Colonic mucosa (tissue), 4 donors: ENCODE data around the gene SH3PXD2A. TPM values are rescaled to one million over a fixed set of nuclear protein-coding genes. Genes with fewer than 3 reads are reported as not detected.

Experiments used
- DNase-seq: peaks from one replicate; pipeline ENCODE4 v3.0.0-alpha.2; 2020
- H3K27ac ChIP-seq: fragments of 200-600 bp; one replicate; pipeline ENCODE4 v1.8.0; 2021
- H3K27me3 ChIP-seq: fragments of 200-600 bp; one replicate; pipeline ENCODE4 v1.8.0; 2021
- H3K36me3 ChIP-seq: fragments of 200-600 bp; one replicate; pipeline ENCODE4 v1.8.0; 2021
- H3K4me1 ChIP-seq: fragments of 200-600 bp; one replicate; pipeline ENCODE4 v1.8.0; 2021; ENCODE audit warnings: mild to moderate bottlenecking
- H3K4me3 ChIP-seq: fragments of 200-600 bp; one replicate; pipeline ENCODE4 v1.8.0; 2021
- H3K9ac ChIP-seq, 2 donors: one replicate each; pipeline ENCODE4 v1.7.0; 2013; ENCODE audit warnings: control low read depth in 2 of 2, low read depth in 2 of 2, low read length in 2 of 2
- H3K9me3 ChIP-seq: fragments of 200-600 bp; one replicate; pipeline ENCODE4 v1.8.0; 2021
- intact Hi-C: fragments of 100-400 bp; cut with DNase I; formaldehyde crosslinking; loops from one replicate; pipeline ENCODE4 v1.14.1; 2022
- total RNA-seq, 2 donors: library from RNA; stranded (reverse); fragmentation: NEBNext Ultra II Directional in 1 of 2; extraction: Animal tissue kit (Norgen Biotek cat#: 25700) in 1 of 2; gene quantifications; one replicate each; pipeline ENCODE4 v1.2.1, GENCODE V29; 2021
- TF ChIP-seq, protein P1 (sequence below): fragments of 200-600 bp; IDR thresholded peaks from one replicate; pipeline ENCODE4 v1.8.0; 2022; ENCODE audit warnings: antibody characterized with exemption, mild to moderate bottlenecking
- donor health status: healthy.
- donor health status: DM: no; HTN: no; CAD: no.
- donor health status: DM: no; HTN: no; CAD: no.

SH3PXD2A gene
- total RNA-seq, 2 donors from 2014 or later = 37.5 to 40.8 TPM

DNA sequence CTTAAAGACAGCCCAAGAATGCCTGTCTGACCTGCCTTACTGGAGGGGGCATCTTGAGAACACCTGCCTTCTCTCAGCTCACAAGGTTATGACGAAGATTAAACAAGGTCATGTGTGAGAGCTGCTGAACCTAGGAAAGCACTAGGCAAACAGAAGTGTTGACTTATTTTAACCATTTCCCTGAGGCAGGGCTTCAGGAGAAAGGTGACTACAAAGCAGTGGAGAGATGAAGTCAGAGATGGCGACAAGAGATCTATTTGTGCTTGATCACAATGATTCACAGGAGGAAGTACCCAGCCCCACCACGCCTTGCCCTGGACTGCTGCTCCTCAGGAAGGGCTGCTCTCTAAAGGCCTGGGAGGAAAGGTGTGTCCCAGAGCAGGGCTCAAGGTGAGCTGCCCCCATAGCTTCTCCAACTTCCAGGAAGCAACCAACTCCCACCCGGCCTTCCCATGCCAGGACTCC lies 34.9 kb upstream of the SH3PXD2A start:
- TF ChIP-seq, protein P1, sequence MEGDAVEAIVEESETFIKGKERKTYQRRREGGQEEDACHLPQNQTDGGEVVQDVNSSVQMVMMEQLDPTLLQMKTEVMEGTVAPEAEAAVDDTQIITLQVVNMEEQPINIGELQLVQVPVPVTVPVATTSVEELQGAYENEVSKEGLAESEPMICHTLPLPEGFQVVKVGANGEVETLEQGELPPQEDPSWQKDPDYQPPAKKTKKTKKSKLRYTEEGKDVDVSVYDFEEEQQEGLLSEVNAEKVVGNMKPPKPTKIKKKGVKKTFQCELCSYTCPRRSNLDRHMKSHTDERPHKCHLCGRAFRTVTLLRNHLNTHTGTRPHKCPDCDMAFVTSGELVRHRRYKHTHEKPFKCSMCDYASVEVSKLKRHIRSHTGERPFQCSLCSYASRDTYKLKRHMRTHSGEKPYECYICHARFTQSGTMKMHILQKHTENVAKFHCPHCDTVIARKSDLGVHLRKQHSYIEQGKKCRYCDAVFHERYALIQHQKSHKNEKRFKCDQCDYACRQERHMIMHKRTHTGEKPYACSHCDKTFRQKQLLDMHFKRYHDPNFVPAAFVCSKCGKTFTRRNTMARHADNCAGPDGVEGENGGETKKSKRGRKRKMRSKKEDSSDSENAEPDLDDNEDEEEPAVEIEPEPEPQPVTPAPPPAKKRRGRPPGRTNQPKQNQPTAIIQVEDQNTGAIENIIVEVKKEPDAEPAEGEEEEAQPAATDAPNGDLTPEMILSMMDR = no peak
- no peaks in the 10 kb centered on the region for H3K9me3 ChIP-seq
- peak; percentile 86 for DNase-seq
- intact Hi-C loops = no loop called here
- peaks cover 9% of the 10 kb centered on the region for H3K4me1 ChIP-seq
- H3K36me3 ChIP-seq = no peaks in the 10 kb centered on the region
- no peak overlapping the region for H3K4me3 ChIP-seq
- peak overlapping the region; percentile 41 to 80 for H3K9ac ChIP-seq
- H3K27me3 ChIP-seq = no peaks in the 10 kb centered on the region
- H3K27ac ChIP-seq = peak overlapping the region; percentile 73

DNA sequence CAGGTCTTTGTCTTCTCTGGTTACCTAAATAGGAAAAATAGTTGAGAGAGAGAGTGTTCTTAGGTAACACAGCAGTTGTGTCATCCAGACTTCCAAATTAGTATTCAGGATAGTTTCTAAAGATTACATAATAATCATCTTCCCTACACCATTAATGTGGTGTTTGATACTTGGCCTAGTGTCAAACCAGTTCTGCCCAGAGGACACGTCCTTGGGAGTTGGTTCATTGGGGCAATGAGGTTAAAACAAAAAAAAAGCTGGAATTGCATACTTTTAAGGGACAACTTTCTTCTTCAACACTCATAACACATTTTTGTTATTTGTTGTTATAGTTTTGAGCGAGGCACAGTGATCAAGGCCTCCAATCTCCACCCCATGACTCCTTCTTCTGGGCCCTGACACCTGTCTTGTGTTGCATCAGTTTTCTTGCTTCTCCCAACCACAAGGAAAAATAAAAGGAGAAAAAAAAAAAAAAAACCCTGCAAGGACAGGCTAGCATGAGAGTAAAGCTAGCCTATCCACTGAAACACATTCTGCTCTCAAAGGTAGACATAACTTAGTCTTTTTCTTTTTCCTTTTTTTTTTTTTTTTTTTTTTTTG lies 33.8 kb upstream of the SH3PXD2A start:
- Histone ChIP-seq H3K4me1 (peaks cover 5% of the 10 kb centered on the region), H3K9ac (peak overlapping the region; percentile 41 to 80), H3K36me3 (no peaks in the 10 kb centered on the region), H3K9me3 (no peaks in the 10 kb centered on the region), H3K4me3 (no peak overlapping the region), H3K27ac (peak overlapping the region; percentile 73), H3K27me3 (no peaks in the 10 kb centered on the region)
- TF ChIP-seq, protein P1 = no peak
- no peak for DNase-seq
- intact Hi-C loops = loop anchor here (10.0 kb wide), 1 partner anchor 316 kb away; no protein-coding TSS in a partner anchor

DNA sequence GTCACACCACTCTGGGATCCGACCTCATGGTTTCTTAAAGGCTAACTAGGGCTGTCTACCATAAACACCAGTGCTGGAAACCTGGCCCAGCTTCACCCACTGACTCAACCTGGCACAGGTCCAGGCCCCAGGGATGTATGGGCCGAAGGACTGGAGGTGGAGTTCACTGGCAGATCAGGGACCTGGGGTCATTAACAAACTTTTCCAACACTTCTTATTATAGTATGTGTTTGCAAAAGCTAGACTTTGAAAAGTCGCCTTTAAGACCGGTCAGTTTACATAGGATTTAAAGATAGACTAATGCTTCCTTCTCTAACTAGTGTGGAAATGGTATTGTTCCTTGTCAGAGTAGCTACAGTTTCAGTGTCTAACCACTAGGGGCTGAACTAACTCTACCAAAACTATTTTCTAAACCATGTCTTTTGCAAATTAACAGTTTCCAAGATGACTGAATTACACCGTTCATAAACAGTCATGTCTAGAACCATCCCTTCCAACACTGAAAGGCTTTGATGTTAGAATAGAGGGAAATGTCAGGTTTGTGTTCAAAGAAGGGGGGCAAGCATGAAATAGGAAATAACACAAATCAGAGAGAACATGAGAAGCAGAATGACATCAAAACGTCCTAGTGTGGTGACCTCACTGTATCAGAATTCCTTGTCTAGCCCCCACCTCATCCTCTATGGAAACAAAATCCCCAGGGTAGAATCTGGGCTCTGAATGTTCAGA lies 32.9 kb upstream of the SH3PXD2A start:
- no peaks in the 10 kb centered on the region for H3K9me3 ChIP-seq
- intact Hi-C loops = loop anchor here (10.0 kb wide), 1 partner anchor 317 kb away; no protein-coding TSS in a partner anchor
- DNase-seq = peak; percentile 94
- TF ChIP-seq, protein P1 = peak; percentile 73
- H3K4me3 ChIP-seq = no peak overlapping the region
- H3K36me3 ChIP-seq = no peaks in the 10 kb centered on the region
- H3K27ac ChIP-seq = peak overlapping the region; percentile 73
- peaks cover 5% of the 10 kb centered on the region for H3K4me1 ChIP-seq
- no peaks in the 10 kb centered on the region for H3K27me3 ChIP-seq
- peak overlapping the region; percentile 41 to 80 for H3K9ac ChIP-seq

DNA sequence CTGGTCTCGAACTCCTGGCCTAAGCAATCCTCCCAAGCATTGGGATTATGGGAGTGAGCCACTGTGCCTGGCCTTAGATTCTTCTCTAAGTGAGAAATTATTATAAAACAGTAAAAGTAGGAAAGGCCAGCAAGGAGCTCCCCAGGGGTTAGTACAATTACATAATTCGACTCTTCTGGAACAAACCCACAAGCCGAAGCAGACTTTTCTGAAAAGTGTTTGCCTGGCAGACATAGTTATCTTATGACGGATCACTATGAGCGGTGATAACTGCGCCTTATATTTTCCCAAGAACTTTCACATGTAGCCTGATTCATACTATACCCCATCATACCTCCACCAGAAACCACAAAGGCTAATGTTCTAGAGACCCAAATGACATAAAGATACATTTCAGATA lies 30.2 kb upstream of the SH3PXD2A start:
- Histone ChIP-seq H3K36me3 (no peaks in the 10 kb centered on the region), H3K4me1 (peaks cover 2% of the 10 kb centered on the region)
- intact Hi-C loops = loop anchor here (10.0 kb wide), 1 partner anchor 319 kb away; no protein-coding TSS in a partner anchor

DNA sequence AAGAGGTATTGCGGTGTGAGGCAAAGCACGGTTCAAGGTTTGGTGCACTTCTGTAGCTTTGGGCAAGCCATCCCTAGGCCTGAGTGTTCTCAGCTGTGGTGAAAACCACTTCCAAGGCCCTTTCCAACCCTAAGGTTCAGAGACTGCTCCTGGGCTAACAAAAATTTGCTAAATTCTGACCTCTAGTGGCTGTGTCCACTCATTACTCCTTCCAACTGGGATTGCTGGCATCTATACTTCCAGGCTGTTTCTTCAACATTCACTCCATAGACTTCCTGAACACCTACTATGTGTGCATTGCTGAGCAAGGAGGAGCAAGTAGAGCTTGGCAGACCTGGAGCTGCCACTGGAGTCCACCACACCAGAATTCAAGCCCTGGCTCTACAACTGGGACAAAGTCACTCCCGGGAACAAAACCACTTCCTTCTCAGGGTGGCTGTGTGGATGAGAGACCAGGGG lies 29.3 kb upstream of the SH3PXD2A start:
- DNase-seq = peak; percentile 56
- no peaks in the 10 kb centered on the region for H3K36me3 ChIP-seq
- TF ChIP-seq, protein P1 = peak; percentile 67
- H3K9ac ChIP-seq = no peak overlapping the region
- H3K4me3 ChIP-seq = no peak overlapping the region
- H3K27me3 ChIP-seq = no peaks in the 10 kb centered on the region
- H3K4me1 ChIP-seq = no peaks in the 10 kb centered on the region
- no peak overlapping the region for H3K27ac ChIP-seq
- intact Hi-C loops = loop anchor here (5.0 to 10.0 kb wide), 2 partner anchors 172 to 320 kb away; no protein-coding TSS in a partner anchor
- H3K9me3 ChIP-seq = no peaks in the 10 kb centered on the region

More for the DNA sequence above, 30.2 kb upstream of the SH3PXD2A start:
- no peak for DNase-seq
- Histone ChIP-seq H3K27ac (no peak overlapping the region), H3K4me3 (no peak overlapping the region), H3K9me3 (no peaks in the 10 kb centered on the region), H3K9ac (no peak overlapping the region), H3K27me3 (no peaks in the 10 kb centered on the region)
- TF ChIP-seq, protein P1 = no peak
